Activated CD4-positive, CD25-positive, alpha-beta regulatory T cell treated with anti-CD3 and anti-CD28 coated beads, Interleukin-2, amount 50 U/mL, for 72 hours (primary cell): ENCODE data around the gene ADCY10.
A peak's percentile ranks its signal among the peaks of the same experiment; 100 is the strongest.
"Not testable (repeated sequence)": the region's sequence is repeated elsewhere in the genome, so short reads cannot be mapped to it uniquely, and the experiment has no call there.

Experiments
- DNase-seq: peaks from one replicate; pipeline ENCODE4 v3.0.0; 2021

ADCY10 gene

DNA sequence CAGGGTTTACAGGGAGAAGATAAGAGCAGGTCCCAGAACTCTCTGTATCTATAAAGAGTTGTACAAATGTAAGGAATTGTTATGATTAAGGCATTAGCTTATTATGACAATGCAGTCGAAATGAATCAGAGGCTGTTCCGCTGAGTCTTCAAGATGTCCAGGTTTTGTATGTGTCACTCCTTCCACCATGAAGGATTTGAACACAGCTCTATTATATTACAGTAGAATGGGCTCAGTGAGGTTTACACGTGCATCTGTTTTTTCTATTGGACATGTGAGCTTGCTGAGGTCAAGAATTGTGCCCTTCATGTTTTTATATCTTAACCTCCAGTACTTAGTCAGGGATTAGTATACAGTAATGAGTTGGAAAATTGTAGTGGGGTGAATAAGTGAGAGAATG, 105.8 kb downstream of the ADCY10 start:
- DNase-seq = no peak

DNA sequence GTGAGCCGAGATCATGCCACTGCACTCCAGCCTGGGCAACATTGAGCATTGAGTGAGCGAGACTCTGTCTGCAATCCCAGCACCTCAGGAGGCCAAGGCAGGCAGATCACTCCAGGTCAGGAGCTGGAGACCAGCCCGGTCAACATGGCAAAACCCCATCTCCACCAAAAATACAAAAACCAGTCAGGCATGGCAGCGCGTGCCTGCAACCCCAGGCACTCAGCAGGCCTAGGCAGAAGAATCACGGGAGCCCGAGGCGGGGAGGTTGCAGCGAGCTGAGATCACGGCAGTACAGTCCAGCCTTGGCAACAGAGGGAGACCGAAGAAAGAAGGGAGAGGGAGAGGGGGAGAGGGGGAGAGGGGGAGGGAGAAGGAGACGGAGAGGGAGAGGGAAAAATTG, 107.3 kb downstream of the ADCY10 start:
- DNase-seq = not testable (repeated sequence)

DNA sequence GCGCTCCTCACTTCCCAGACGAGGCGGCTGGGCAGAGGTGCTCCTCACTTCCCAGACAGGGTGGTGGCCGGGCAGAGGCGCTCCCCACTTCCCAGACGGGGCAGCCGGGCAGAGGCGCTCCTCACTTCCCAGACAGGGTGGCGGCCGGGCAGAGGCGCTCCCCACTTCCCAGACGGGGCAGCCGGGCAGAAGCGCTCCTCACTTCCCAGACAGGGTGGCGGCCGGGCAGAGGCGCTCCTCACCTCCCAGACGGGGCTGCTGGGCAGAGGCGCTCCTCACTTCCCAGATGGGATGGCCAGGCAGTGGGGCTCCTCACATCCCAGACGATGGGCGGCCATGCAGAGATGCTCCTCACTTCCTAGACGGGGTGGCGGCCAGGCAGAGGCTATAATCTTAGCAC, 107.7 kb downstream of the ADCY10 start:
- not testable (repeated sequence) for DNase-seq

DNA sequence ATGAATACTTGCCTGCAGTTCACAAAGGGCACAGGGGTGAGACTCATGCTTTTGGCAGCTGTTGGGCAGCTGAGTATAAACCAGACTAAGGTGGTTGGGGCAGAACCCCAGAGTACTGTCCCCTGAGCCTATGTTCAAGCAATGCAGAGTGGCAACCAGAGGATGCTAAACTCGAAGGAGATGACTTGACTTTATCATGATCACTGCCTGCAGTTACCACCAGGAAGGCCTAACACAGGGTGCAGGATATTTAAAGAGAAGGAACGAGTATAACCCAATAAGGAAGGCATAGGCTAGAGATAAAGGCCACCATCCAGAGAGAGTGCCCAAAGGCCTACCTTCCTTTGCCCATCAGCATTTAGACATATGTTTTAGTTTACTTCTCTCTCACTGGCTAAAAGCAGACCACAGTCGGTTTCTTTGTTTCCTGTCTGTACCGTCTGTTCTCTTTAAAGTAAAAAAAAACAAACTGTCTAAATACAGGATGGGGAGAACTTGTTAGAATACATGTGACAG, 108.8 kb downstream of the ADCY10 start:
- DNase-seq = no peak

DNA sequence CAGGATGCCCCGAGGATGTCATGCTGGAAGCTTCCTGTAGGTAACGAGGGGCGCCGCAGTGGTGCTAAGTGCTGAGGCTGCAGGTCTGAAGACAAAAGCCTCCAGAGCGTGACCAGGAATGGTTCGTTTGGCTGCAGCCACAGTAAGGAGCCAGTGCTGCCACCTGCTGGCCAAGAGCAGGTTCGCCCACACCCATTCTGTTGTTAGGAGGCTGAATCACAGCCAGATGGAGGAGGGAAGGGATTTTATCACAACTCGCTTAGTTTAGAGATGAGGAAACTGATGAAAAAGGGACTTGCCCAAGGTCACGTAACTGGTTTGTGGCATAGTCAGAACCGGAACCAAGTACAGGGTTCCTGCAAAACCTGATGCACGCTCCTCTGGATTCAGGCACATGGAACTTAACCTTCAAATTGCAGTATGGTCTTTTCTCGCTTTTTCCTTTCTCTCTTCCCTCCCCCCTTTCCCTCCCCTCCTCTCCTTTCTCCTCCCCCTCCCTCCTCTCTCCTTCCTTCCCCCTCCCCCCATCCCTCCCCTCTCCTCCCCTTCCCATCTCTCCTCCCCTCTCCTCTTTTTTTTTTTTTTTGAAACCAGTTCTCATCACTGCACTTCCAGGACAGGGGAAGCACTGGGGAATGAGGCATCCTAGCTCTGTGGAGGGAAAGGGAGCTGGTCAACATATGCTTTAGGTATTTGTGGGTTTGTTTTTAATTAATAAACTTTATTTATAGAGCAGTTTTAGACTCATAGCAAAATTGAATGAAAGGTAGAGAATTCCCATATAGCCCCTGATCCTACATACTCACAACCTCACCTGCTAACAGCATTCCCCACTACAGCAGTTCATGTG, 110.4 kb downstream of the ADCY10 start:
- DNase-seq = peak; percentile 88

DNA sequence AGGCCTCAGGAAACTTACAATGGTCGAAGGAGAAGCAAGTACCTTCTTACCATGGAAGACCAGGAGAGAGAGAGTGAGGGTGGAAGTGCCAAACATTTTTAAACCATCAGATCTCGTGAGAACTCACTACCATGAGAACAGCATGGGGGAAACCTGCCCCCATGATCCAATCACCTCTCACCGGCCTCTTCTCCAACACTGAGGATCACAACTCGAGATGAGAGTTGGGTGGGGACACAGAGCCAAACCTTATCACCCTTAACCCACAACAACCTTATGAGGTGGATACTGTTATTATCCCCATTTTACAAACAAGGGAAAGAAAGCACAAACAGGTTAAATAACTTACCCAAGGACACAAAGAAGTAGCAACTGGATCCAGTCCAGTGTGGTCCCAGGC, 111.7 kb downstream of the ADCY10 start:
- DNase-seq = no peak

DNA sequence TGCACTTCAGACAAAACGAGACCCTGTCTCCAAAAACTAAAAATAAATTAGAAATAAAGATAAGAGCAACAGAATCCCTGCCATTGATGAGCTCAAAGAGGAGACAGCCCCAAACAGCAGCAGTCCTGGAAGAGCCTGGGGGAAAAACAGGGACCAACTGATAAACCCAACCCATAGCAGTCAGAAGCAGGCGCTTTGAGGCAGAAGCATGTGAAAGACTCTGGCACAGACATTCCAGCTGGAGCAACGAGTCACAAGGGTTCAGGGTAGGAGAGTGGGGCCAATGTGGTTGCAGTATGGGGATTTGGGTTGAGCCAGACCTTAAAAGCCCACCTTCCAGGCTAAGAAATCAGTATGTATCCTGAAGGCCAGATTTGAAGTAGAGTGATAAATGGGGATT, 113.7 kb downstream of the ADCY10 start:
- no peak for DNase-seq

DNA sequence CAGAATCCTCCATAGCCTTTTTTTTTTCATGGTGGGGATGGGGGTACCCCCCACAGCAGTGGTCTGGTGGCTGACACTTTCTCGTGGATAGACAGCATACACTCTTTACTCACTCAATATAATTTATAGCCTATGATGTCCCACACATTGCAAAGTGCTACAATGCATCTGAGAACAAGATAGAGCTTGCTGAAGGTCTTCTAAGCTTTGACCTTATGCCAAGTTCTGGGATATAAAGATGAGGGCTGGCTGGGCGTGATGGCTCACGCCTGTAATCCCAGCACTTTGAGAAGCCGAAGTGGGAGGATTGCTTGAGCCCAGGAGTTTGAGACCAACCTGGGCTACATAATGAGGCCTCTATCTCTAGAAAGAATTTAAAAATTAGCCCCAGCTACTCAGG, 114.2 kb downstream of the ADCY10 start:
- no peak for DNase-seq

DNA sequence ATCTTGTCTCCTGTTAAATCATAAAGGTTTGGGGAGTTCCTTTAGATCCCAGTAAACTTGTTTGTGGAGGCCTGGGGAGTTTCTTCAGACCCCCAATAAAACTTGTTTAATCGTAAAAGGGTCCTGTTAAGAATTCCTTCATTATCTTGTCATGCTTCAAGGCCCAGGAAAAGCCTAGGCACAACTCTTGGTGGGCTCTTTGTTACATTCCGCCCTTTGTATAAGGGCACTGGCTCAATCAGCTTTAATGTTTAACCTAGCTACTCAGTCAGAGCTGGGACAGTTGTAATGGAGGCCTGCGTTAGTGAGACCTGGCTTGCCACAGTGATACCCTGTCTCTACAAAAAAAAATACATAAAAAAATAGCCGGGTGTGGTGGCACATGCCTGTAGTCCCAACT, 115.0 kb downstream of the ADCY10 start:
- no peak for DNase-seq

DNA sequence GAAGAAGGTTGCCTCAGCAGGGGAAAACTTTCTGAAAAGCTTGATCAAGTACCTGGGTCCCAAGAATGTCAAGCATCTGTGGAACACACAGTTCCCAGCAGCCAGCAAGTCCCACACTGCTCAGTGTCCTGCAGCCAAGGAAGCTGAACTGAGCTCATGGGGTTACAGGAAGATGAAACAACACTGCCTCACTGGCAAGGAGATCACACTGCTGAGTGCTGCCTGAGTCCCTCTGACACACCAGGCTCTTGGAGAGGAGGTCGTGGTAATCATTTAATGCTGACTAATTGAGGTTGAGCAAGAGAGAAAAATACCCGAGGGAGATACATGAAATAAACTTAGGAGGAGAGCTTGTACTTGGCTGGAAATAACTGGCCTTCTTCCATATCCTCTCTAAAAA, 116.9 kb downstream of the ADCY10 start:
- no peak for DNase-seq

DNA sequence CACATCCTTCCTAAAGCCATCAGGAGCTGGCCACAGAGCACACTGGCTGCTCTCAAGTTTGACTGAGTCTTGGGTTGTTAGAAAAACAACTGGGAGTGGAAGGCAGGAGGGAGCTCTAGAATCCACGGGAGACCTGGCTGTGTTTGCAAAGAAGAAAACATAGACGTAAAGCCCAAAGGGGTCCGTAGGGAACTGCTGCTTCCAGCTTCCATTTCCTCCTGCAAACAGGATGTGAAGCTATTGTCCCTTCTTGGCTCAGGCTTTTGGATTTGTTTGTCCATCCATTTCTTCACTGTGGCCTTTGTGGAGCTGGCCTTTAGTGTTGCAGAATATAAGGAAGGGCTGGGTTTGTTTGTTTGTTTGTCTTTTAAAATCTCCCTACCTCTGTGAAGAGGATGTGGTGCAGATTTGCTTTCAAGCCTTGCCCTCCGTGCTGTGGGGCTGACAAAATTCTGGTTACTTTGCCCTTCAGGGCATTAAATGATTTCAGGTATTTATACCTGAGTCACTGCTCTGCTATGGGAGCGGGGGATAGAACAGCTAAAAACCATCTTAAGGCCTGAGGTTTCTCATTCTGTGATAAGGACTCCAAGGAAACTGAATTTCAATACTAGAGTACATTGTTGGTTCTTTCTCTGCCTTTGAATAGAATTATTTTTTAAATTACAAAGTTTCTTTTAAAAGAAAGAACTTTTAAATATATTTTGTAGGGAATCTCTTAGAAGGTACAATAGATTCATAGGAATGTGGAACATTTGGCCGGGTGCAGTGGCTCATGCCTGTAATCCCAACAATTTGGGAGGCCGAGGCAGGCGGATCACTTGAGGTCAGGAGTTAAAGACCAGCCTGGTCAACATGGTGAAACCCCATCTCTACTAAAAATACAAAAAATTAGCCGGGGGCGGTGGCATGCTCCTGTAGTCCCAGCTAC, 117.9 kb downstream of the ADCY10 start:
- no peak for DNase-seq

DNA sequence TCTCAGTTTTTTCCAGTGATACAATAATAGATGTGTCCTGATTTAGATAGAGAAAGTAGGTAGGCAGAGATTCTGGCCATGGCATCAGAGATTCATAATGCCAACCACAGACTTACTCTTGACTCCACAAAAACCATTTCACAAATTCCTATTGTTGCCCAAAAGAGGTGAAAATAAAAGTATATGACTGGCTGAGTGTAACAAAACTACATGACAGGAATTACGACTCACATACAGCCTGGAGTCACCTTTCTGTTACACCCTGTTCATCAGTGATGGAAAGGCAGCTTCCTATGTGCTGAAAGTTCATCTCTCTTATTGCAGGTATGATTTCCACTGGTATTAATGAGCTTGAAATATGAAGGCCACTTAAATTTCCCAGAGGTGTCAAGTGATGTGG, 119.9 kb downstream of the ADCY10 start:
- no peak for DNase-seq

DNA sequence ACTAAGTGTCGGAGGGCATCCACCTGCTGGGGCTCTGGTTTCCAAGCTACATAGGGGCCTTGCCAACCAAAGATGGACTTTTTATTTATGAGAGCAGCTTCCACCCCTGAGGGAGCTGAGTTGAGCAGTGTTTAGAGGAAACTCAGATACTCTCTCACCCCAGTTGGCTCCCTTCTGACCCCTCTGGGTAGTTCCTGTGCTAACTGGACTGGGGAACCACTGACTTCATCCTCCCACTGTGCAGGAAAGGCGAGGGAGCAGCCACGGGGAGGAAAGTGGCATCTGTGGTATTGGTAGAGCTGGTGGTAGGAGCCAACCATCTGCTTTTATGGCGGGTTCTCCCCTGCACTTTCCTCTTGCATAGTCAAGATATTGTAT, 121.8 kb downstream of the ADCY10 start:
- DNase-seq = no peak

DNA sequence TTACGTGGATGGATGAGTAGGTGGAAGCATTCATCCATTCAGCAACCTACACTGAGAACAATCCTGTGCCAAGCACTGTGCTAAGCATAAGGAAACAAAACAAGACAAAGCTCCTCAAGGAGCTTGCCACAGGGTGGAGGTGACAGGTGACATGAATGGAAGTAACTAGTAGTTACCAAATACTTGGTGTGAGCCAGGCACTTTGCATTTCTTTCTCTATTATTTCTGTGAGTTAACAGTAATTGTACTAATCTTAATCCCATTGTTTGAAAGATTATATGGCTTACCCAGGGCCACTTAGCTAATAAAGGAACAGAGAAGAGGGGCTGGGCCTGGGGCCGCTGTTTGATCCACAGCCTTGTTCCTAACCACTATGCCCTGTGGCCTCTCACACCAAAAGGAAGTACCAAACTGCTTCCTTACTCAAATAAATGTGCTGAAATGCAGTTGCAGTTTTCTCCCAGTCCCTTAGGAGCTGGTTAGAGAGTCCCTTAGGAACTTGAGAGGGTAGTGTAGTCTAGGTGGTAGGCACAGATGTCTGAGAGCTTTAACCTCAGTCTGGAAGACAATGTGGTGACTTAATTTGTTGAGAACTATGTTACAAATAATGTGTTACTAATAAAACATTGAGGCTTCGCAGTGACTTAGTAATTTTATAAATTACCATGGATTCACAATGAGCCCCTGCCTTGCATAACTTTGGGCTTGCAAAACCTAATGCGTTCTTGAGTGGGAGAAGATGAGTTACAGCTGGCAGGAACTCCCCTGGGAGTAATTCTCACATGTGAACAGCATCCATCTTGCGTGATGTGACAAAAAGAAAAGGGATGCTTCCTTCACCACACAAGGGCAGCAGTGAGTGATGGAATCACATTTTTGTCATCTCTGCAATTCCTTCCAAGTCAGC, 122.4 kb downstream of the ADCY10 start:
- DNase-seq = no peak

DNA sequence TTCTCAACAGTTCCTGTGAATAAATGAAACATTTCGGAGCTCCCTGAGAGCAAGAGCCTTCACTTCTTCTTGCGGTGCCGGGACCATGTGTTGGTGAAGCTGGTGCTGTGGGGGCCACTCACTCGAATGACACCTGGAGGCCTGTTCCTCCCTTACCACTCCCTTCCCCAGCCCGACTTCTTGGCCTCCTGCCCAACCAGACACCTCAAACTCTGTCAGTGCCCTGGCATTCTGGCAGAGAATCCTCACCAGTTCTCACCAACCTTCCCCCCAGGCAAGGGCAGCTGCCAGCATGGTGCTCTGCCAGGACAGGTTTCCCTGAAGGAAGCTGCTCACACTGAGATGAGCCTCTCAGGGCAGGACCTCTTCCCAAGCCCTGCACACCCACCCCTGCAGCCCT, 123.8 kb downstream of the ADCY10 start:
- no peak for DNase-seq

DNA sequence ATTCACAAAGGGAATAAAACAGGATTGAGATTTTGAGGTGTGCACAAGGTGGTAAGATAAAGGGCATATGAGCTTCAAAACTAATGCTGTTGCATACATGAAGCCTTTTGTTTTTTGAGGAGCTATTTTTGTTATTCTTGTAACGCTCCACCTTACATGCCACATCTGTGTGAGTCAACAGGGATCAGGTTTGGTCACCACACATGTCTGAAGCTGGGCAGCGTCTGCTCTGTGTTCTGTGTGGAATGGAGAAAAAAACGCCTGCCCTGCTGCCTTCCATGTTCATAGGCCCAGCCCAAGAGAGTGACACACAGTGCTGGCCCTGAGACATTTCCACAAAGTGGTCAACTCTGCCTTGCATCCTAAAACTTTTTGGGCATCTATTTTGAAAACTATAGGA, 124.4 kb downstream of the ADCY10 start:
- DNase-seq = no peak

DNA sequence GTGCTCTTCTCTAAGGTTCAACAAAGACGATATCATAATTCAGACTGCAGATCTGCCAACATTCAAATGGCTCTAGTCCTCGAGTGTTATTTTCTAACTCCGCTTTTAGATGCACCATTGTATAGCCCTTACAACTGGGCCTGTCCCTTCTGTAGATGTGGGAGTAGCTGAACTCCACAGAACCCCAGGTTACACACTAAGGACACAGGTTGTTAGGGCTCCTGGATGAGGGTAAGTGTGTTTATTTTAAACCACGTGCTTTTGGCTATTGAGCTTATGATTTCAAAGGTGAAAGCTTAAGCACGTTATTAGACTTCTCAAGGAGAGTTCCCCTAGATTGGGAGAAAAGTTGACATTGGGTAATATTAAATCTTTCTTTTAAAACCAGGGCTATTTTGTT, 127.4 kb downstream of the ADCY10 start:
- no peak for DNase-seq

DNA sequence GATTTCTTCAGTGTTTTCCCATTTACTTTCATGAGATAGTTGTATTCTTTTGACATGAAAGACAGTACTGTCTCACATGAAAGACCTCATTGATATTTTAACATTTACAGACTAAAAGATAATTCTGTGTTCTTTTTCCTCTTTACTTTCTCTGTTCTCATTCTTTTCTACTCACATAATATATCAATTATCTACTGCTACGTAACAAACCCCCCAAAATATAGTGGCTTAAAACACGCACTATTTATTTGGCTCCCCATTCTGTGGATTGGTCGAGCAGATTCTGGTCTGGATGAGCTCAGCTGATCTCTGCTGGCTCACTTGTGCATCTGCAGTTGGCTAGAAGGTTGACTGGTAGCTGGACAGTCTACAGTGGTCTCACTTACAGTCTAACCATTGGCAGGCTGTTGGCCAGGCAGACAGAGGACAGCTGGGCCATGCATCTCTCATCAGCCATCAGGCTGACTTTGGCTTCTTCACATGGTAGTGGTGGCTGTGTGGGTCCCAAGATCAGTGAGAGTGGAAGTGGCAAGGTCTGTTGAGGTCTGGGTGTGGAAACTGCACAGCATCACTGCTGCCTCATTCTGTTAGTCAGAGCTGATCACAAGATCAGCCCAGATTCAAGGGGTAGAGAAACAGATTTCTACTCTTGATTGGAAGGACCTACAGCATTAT, 128.9 kb downstream of the ADCY10 start:
- no peak for DNase-seq

DNA sequence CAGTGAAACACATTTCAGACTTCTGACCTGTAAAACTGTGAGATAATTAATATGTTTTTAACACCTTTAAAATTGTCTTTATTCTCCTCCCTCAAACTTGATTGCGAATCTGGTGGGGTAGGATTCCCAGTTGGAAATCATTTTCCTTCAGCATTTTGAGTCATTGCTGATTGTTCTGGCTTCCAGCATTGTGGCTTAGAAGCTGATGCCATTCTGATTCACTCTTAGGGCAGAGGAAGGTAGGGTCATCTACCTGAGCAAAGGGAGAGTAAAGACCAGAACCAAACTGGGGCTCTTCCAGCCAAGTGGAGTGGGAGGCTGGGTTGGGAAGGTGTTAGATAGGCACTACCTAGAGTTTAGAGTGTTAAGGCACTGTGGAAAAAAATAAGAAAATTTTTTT, 131.0 kb downstream of the ADCY10 start:
- no peak for DNase-seq

DNA sequence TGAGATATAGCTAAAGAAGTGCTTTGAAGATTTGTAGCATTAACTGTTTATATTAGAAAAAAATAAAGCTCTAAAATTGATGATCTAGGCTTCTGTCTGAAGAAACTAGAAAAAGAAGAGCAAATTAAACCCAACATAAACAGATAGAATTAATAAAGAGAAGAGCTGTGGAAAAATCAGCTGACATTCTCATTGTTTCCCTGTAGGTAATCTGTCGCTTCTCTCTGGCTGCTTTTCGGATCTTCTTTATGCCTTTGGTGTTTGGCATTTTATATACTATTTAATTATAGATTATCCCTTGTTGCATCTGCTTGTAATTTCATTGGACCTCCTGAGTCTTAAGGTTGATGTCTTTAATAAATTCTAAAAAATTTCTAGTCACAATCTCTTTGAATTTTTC, 132.4 kb downstream of the ADCY10 start:
- DNase-seq = no peak

DNA sequence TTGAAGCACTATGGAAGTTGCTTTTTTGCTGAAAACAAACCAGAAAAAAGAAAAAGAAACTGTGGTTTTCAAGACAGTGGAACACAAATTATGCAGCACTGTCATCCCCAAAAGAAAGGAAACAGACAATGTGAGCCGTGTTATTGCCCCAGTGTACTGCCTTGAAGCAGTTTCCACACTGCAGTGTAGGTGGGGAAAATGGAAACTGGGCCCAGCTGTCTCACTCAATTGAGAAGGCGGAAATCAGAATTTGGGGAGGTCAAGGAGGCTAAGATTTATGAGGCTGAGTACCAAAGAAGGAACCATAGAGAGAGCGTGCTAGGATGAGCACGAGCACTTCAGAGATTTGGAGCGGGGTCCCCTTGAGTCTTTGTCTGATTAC, 136.7 kb downstream of the ADCY10 start:
- no peak for DNase-seq

DNA sequence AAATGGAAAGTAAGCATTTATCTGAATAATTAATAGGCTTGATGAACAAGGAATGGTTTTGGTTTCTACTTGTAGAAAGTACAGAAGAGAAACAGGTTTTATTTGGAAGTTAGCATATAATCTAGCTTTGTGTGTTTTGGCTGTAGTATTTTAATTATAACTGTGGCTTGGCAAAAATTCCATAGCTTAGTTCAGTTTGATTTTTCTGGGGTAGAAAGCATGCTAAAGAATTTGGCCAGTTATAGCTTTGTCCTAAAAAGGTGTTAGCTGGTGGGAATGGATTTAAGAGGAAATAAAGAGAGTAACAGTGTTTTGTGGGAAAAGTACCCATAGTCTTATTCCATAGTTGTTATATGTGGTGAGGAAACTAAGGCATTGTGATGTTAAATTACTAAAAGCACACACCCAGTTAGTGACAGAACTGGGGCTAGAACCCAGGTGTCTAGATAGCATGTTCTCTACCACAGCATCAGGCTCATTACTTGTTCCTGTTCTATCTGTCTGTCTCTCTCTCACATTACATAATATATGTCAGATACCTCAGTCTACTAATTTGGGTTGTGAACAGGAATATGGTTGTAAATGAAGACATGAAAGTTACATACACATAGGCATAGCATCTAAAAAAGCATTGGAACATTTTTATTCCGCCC, 137.2 kb downstream of the ADCY10 start:
- DNase-seq = no peak
